GM18502 (cell line): ENCODE measurements around the gene USP17L12.
"Not testable (repeated sequence)": the region's sequence is repeated elsewhere in the genome, so short reads cannot be mapped to it uniquely, and the experiment has no call there.

ENCODE experiments used
- ATAC-seq: cut with Tn5 transposase; IDR thresholded peaks from one replicate; pipeline ENCODE4 v1.9.1; 2021; ENCODE audit warnings: mild to moderate bottlenecking; ENCODE audit not compliant: unreplicated experiment, poor library complexity

USP17L12 gene

GRCh38 chr4:9219852-9220251 lies at the start of gene USP17L12:
Gene USP17L12 (plus strand): TSS chr4:9220152. CDS start chr4:9220152, 0 bp downstream.
- ATAC-seq: not testable (repeated sequence)

- not testable (repeated sequence) for ATAC-seq
Observed at GRCh38 chr4:9210357-9210756, 9.6 kb upstream of the USP17L12 start, which contains the start of gene USP17L10. Gene USP17L10 (plus strand): TSS chr4:9210657. CDS start chr4:9210657, 0 bp downstream.

GRCh38 chr4:9214701-9215100 lies 5.3 kb upstream of the USP17L12 start:
- ATAC-seq: not testable (repeated sequence)

- ATAC-seq: not testable (repeated sequence)
Observed at GRCh38 chr4:9215105-9215504, 4.8 kb upstream of the USP17L12 start, which contains the start of gene USP17L11. Gene USP17L11 (plus strand): TSS chr4:9215405. CDS start chr4:9215405, 0 bp downstream.

GRCh38 chr4:9224596-9224995 lies 4.6 kb downstream of the USP17L12 start, which contains the start of gene USP17L13:
Gene USP17L13 (plus strand): TSS chr4:9224896. CDS start chr4:9224896, 0 bp downstream.
- ATAC-seq: not testable (repeated sequence)

GRCh38 chr4:9230249-9230648 lies 10.3 kb downstream of the USP17L12 start:
- not testable (repeated sequence) for ATAC-seq

GRCh38 chr4:9234085-9234484 lies 14.1 kb downstream of the USP17L12 start, which contains the start of gene USP17L15:
Gene USP17L15 (plus strand): TSS chr4:9234385. CDS start chr4:9234385, 0 bp downstream.
- ATAC-seq: not testable (repeated sequence)

GRCh38 chr4:9238461-9238860 lies 18.5 kb downstream of the USP17L12 start:
- not testable (repeated sequence) for ATAC-seq

GRCh38 chr4:9243579-9243978 lies 23.6 kb downstream of the USP17L12 start, which contains the start of gene USP17L17:
Gene USP17L17 (plus strand): TSS chr4:9243879. CDS start chr4:9243879, 0 bp downstream.
- ATAC-seq: not testable (repeated sequence)

- not testable (repeated sequence) for ATAC-seq
Observed at GRCh38 chr4:9247953-9248680, 28.2 kb downstream of the USP17L12 start, which contains the start of gene USP17L18. Gene USP17L18 (plus strand): TSS chr4:9248630. CDS start chr4:9248630, 0 bp downstream.

GRCh38 chr4:9253078-9253477 lies 33.1 kb downstream of the USP17L12 start, which contains the start of gene USP17L19:
Gene USP17L19 (plus strand): TSS chr4:9253378. CDS start chr4:9253378, 0 bp downstream.
- ATAC-seq: not testable (repeated sequence)

- ATAC-seq: not testable (repeated sequence)
Observed at GRCh38 chr4:9257824-9258223, 37.9 kb downstream of the USP17L12 start, which contains the start of gene USP17L20. Gene USP17L20 (plus strand): TSS chr4:9258124. CDS start chr4:9258124, 0 bp downstream.

GRCh38 chr4:9262572-9262971 lies 42.6 kb downstream of the USP17L12 start, which contains the start of gene USP17L21:
Gene USP17L21 (plus strand): TSS chr4:9262872. CDS start chr4:9262872, 0 bp downstream.
- not testable (repeated sequence) for ATAC-seq

- ATAC-seq: not testable (repeated sequence)
Observed at GRCh38 chr4:9267319-9267718, 47.4 kb downstream of the USP17L12 start, which contains the start of gene USP17L22. Gene USP17L22 (plus strand): TSS chr4:9267619. CDS start chr4:9267619, 0 bp downstream.
